HG02885 (cell line): ENCODE data around the gene SRRT.
"Not testable (repeated sequence)": the region's sequence is repeated elsewhere in the genome, so short reads cannot be mapped to it uniquely, and the experiment has no call there.

Source experiments
- ATAC-seq: cut with Tn5 transposase; IDR thresholded peaks from one replicate; pipeline ENCODE4 v1.9.1; 2021; ENCODE audit warnings: mild to moderate bottlenecking; ENCODE audit not compliant: unreplicated experiment, poor library complexity

SRRT gene

GRCh38 chr7:100923616-100924015 is 48.7 kb downstream of the SRRT start:
- ATAC-seq, result not testable (repeated sequence)

GRCh38 chr7:100929808-100930174 is 54.9 kb downstream of the SRRT start:
- no peak for ATAC-seq

- ATAC-seq, result no peak
Observed at GRCh38 chr7:100933734-100934133, 58.8 kb downstream of the SRRT start.

GRCh38 chr7:100935381-100935780 is 60.5 kb downstream of the SRRT start:
- not testable (repeated sequence) for ATAC-seq

GRCh38 chr7:100936167-100936566 is 61.3 kb downstream of the SRRT start:
- ATAC-seq, result not testable (repeated sequence)
